ENCODE results near the gene DVL2.

DVL2 gene

GRCh38 chr17:7280519-7281073 is 46.3 kb upstream of the DVL2 start (continued):
- no peak for TF ChIP-seq ZBTB49 (tag by site-specific recombination; IDR thresholded peaks at IDR 0.05; ENCODE audit: low read depth)
- no peak for TF ChIP-seq KLF16 (tag by site-specific recombination; IDR thresholded peaks at IDR 0.05)
- peak; percentile 46 for TF ChIP-seq ZBTB26 (tag by site-specific recombination; optimal IDR thresholded peaks at IDR 0.05)
- no peak for TF ChIP-seq ZNF175 (tag by site-specific recombination; IDR thresholded peaks at IDR 0.05)
- no peak for TF ChIP-seq ZNF223 (tag by site-specific recombination; IDR thresholded peaks at IDR 0.05)
- no peak for TF ChIP-seq WT1 (tag by site-specific recombination; IDR thresholded peaks at IDR 0.05)
- peak; percentile 70; the same call in 1 of the 2 replicates for TF ChIP-seq ZNF639 (tag by site-specific recombination; IDR thresholded peaks at IDR 0.05)
- no peak for TF ChIP-seq ZFP41 (tag by site-specific recombination; IDR thresholded peaks at IDR 0.05; ENCODE audit: borderline replicate concordance)
- TF ChIP-seq ZFP37 (tag by site-specific recombination; IDR thresholded peaks at IDR 0.05) = 0 out of 2 replicates have a peak, but pooled peaks have one; percentile 46
- no peak for TF ChIP-seq ZNF549 (tag by site-specific recombination; IDR thresholded peaks at IDR 0.05)
- TF ChIP-seq ZNF677 (tag by site-specific recombination; IDR thresholded peaks at IDR 0.05) = no peak
- TF ChIP-seq ZNF704 (tag by site-specific recombination; IDR thresholded peaks at IDR 0.05) = no peak
- TF ChIP-seq HOXC10 (CRISPR knock-in tag; IDR thresholded peaks at IDR 0.05) = peak; percentile 9; the same call in 1 of the 2 replicates
- TF ChIP-seq SP3 (tag by site-specific recombination; IDR thresholded peaks at IDR 0.05) = peak; percentile 8; the same call in 1 of the 2 replicates
- no peak for TF ChIP-seq ZNF133 (tag by site-specific recombination; IDR thresholded peaks at IDR 0.05)
- TF ChIP-seq ZNF561 (tag by site-specific recombination; IDR thresholded peaks at IDR 0.05; ENCODE audit: borderline replicate concordance) = 0 out of 2 replicates have a peak, but pooled peaks have one; percentile 41
- TF ChIP-seq YY1 (tag by site-specific recombination; IDR thresholded peaks at IDR 0.05) = no peak
- no peak for TF ChIP-seq ZNF521 (tag by site-specific recombination; IDR thresholded peaks at IDR 0.05)

- ChIA-PET POLR2A (interaction anchor here (1.0 kb wide), 1 partner anchor 9 kb away, joined by 3 read pairs; no protein-coding TSS in a partner anchor), CTCF (interaction anchor here (0.6 to 9.0 kb wide), 13 partner anchors 10 to 269 kb away, joined by 3 to 160 read pairs (median 4); partner anchors contain the start of gene ACAP1)
- H3K9me3 ChIP-seq (ENCODE audit: control insufficient read depth, insufficient read depth, low read depth, low read length) = no peaks in the 10 kb centered on the region
- no peaks in the 10 kb centered on the region; a peak in 1 of 3 replicates for H3K36me3 ChIP-seq (ENCODE audit: control insufficient read depth in 2 of 2, insufficient read depth in 1 of 2, low read length in 2 of 2)
- no peak overlapping the region for H3K4me3 ChIP-seq (ENCODE audit: low read depth, low read length)
- TF ChIP-seq MZF1 (tag by site-specific recombination; IDR thresholded peaks at IDR 0.05; ENCODE audit: borderline replicate concordance) = no peak
- peaks cover 9% of the 10 kb centered on the region for H3K4me1 ChIP-seq (ENCODE audit: control insufficient read depth, insufficient read depth, low read length)
- H3K27ac ChIP-seq (ENCODE audit: extremely low read depth, low read depth, low read length) = no peak overlapping the region
Observed at GRCh38 chr17:7279448-7279847, 45.1 kb upstream of the DVL2 start.

Data from HEK293 (cell line).